KMS-11 (cell line): ENCODE results near the gene YTHDC2.

Source experiments
- H2AFZ ChIP-seq: fragments of 200-600 bp; sonication (generic); 2 replicates; pipeline ENCODE4 v1.6.1; 2016; ENCODE audit warnings: antibody characterized with exemption, mixed run types, low read depth
- H3K27ac ChIP-seq: fragments of 200-600 bp; sonication (generic); 2 replicates; pipeline ENCODE4 v1.6.1; 2016; ENCODE audit warnings: mild to moderate bottlenecking, mixed run types
- H3K27me3 ChIP-seq: fragments of 200-600 bp; sonication (generic); 2 replicates; pipeline ENCODE4 v1.6.1; 2017; ENCODE audit warnings: mild to moderate bottlenecking, low read depth, mixed run types, moderate library complexity; ENCODE audit not compliant: insufficient read depth
- H3K36me3 ChIP-seq: fragments of 200-600 bp; sonication (generic); 2 replicates; pipeline ENCODE4 v1.6.1; 2017; ENCODE audit warnings: mild to moderate bottlenecking, mixed run types; ENCODE audit not compliant: insufficient read depth
- H3K4me1 ChIP-seq: fragments of 200-600 bp; sonication (generic); 2 replicates; pipeline ENCODE4 v1.6.1; 2016; ENCODE audit warnings: mild to moderate bottlenecking, low read depth, mixed run types; ENCODE audit not compliant: poor library complexity, severe bottlenecking
- H3K4me2 ChIP-seq: fragments of 200-600 bp; sonication (generic); 2 replicates; pipeline ENCODE4 v1.7.0; 2016; ENCODE audit warnings: mild to moderate bottlenecking, mixed run types
- H3K4me3 ChIP-seq: fragments of 200-600 bp; sonication (generic); IDR thresholded peaks from 2 replicates; pipeline ENCODE4 v1.6.1; 2017; ENCODE audit warnings: low read depth, low read length, mixed read lengths; ENCODE audit not compliant: insufficient read depth
- H3K79me2 ChIP-seq: fragments of 200-600 bp; sonication (generic); 2 replicates; pipeline ENCODE4 v1.6.1; 2016; ENCODE audit warnings: low read depth, mixed run types; ENCODE audit not compliant: insufficient read depth
- H3K9ac ChIP-seq: fragments of 200-600 bp; sonication (generic); 2 replicates; pipeline ENCODE4 v1.6.1; 2016; ENCODE audit warnings: mild to moderate bottlenecking, mixed run types
- H4K20me1 ChIP-seq: fragments of 200-600 bp; sonication (generic); 2 replicates; pipeline ENCODE4 v1.6.1; 2016; ENCODE audit warnings: mild to moderate bottlenecking, mixed run types; ENCODE audit not compliant: insufficient read depth
- TF ChIP-seq, protein P1 (sequence below): fragments of 200-600 bp; sonication (generic); conservative IDR thresholded peaks from 2 replicates; pipeline ENCODE4 v1.6.1; 2017; ENCODE audit warnings: low read depth, mild to moderate bottlenecking, antibody characterized with exemption, low read length, moderate library complexity, mixed read lengths

Gene YTHDC2

DNA sequence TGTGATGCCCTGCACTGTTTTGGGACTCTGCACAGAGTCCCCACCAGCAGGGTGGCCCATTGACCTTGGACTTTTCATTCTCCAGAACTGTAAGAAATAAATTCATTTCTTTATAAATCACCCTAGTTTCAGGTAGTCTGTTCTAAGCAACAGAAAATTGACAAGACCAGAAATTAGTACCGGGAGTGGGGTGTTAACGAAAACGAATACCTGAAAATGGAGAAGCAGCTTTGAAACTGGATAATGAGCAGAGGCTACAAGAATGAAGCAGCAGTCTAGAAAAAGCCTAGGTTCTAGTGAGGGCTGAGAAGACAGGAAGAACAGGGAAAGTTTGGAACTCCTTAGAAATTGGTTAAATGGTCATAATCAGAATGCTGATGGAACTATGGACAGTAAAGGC lies 23.2 kb upstream of the YTHDC2 start:
- H2AFZ ChIP-seq, result no peak overlapping the region
- no peaks in the 10 kb centered on the region for H3K27me3 ChIP-seq
- H3K4me3 ChIP-seq, result no peak overlapping the region
- no peak overlapping the region for H3K4me2 ChIP-seq
- no peak overlapping the region for H3K27ac ChIP-seq
- no peak overlapping the region for H3K9ac ChIP-seq
- no peaks in the 10 kb centered on the region for H3K79me2 ChIP-seq
- H3K36me3 ChIP-seq, result no peaks in the 10 kb centered on the region
- TF ChIP-seq, protein P1, sequence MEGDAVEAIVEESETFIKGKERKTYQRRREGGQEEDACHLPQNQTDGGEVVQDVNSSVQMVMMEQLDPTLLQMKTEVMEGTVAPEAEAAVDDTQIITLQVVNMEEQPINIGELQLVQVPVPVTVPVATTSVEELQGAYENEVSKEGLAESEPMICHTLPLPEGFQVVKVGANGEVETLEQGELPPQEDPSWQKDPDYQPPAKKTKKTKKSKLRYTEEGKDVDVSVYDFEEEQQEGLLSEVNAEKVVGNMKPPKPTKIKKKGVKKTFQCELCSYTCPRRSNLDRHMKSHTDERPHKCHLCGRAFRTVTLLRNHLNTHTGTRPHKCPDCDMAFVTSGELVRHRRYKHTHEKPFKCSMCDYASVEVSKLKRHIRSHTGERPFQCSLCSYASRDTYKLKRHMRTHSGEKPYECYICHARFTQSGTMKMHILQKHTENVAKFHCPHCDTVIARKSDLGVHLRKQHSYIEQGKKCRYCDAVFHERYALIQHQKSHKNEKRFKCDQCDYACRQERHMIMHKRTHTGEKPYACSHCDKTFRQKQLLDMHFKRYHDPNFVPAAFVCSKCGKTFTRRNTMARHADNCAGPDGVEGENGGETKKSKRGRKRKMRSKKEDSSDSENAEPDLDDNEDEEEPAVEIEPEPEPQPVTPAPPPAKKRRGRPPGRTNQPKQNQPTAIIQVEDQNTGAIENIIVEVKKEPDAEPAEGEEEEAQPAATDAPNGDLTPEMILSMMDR, result no peak
- H3K4me1 ChIP-seq, result peaks cover 6% of the 10 kb centered on the region
- no peaks in the 10 kb centered on the region for H4K20me1 ChIP-seq

DNA sequence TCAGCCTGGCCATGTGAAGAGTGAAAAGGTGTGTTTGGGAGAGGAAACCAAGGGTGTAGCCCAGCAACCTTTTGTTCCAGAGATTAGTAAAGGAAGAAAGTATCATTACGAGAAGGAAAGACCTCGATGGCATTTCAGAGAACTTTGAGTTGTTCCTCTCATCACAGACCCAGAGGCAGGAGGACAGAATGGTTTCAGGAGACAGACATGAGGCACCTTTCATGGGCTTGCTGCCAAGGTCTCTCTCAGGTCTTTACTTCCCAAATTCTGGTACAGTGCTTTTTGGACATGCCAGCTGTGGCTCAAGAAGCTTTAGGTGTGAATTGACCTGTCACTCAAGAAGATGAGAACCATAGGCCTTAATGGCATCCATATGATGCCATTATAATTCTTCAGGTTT lies 22.5 kb upstream of the YTHDC2 start:
- Histone ChIP-seq H2AFZ (no peak overlapping the region), H3K36me3 (no peaks in the 10 kb centered on the region), H3K4me1 (peaks cover 6% of the 10 kb centered on the region), H4K20me1 (no peaks in the 10 kb centered on the region), H3K4me3 (no peak overlapping the region), H3K9ac (no peak overlapping the region), H3K79me2 (no peaks in the 10 kb centered on the region), H3K4me2 (no peak overlapping the region), H3K27me3 (no peaks in the 10 kb centered on the region), H3K27ac (no peak overlapping the region)
- TF ChIP-seq, protein P1, result no peak

DNA sequence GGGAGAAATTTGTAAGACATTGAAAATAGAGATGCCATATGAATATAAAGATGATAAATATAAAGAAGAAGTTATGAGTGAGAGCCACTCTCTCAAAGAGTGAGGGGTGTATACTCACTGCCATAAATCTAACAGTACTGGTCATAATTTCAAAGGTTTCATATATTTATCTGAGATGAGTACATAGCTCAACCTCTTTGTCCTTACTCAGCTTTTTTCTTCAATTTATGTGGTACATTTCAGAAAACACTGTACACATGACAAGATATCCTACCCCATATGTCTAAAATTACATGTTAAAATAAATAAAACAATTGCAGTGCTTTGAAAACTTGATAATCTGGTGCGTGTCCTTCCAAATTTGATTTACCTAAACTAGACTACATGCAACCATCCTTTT lies 20.0 kb upstream of the YTHDC2 start:
- H3K79me2 ChIP-seq, result no peaks in the 10 kb centered on the region
- peaks cover 6% of the 10 kb centered on the region for H3K4me1 ChIP-seq
- no peaks in the 10 kb centered on the region for H3K27me3 ChIP-seq
- no peaks in the 10 kb centered on the region for H3K36me3 ChIP-seq
- no peaks in the 10 kb centered on the region for H4K20me1 ChIP-seq
- no peak overlapping the region for H3K4me2 ChIP-seq
- TF ChIP-seq, protein P1, result no peak
- H3K27ac ChIP-seq, result no peak overlapping the region
- H2AFZ ChIP-seq, result no peak overlapping the region
- H3K4me3 ChIP-seq, result no peak overlapping the region
- H3K9ac ChIP-seq, result no peak overlapping the region

DNA sequence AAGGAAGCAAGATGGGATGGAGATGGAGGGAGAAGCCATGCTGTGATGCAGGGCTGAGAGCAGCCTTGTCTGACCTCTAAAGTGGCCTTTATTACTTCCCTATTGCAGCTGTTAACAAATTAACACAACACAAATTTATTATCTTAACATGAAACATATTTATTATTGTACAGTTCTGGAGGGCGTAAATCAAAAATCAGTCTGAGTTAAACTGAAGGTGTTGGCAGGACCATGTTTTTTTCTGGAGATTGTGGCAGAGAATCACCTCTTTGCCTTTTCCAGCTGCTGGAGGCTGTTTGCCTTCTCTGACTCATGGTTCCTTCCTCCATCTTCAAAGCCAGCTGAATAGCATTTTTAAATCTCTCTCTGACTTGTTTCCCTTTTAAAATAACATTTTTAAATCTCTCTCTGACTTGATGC lies 18.1 kb upstream of the YTHDC2 start:
- Histone ChIP-seq H2AFZ (no peak overlapping the region), H3K4me2 (no peak overlapping the region), H3K79me2 (no peaks in the 10 kb centered on the region), H3K27me3 (no peaks in the 10 kb centered on the region), H3K4me1 (no peaks in the 10 kb centered on the region), H3K36me3 (no peaks in the 10 kb centered on the region), H4K20me1 (no peaks in the 10 kb centered on the region), H3K9ac (no peak overlapping the region), H3K27ac (no peak overlapping the region), H3K4me3 (no peak overlapping the region)
- TF ChIP-seq, protein P1, result no peak
